Panc1 (cell line): ENCODE data around the gene ZNF692. TPM values are rescaled to one million over a fixed set of nuclear protein-coding genes. Genes with fewer than 3 reads are reported as not detected.

ENCODE experiments used
- ATAC-seq: fragments of 200-7000 bp; cut with Tn5 transposase; 2 replicates; pipeline ENCODE4 v1.9.1; 2020; ENCODE audit warnings: mild to moderate bottlenecking, moderate library complexity
- BruUV-seq: library from RNA; stranded (reverse); fragments of 400-500 nt; replicated peaks from 2 replicates; lab custom pipeline; 2021; lab: Mats Ljungman, UMichigan
- CTCF ChIA-PET: fragments of 300-600 bp; sonication (Branson Sonifier 250); formaldehyde crosslinking; loops from one replicate; lab custom pipeline; 2022; ENCODE audit warnings: antibody characterized with exemption; lab: Charles Lee
- POLR2A ChIA-PET: fragments of 300-600 bp; sonication (Branson Sonifier 250); formaldehyde crosslinking; loops from one replicate; lab custom pipeline; 2022; ENCODE audit warnings: antibody characterized with exemption; lab: Charles Lee
- DNase-seq: peaks from one replicate; pipeline ENCODE4 v3.0.0-alpha.2; 2010; ENCODE audit warnings: low read depth, low spot score
- H3K27ac ChIP-seq: 2 replicates; pipeline ENCODE4 v1.5.1; 2011; ENCODE audit warnings: mild to moderate bottlenecking, low read length, inconsistent platforms
- H3K27me3 ChIP-seq: fragments of 200-500 bp; sonication (Bioruptor generic); 2 replicates; pipeline ENCODE4 v1.6.0; 2014; ENCODE audit warnings: low read length, inconsistent platforms; ENCODE audit not compliant: control insufficient read depth, insufficient read depth
- H3K36me3 ChIP-seq: fragments of 200-500 bp; sonication (Bioruptor generic); 2 replicates; pipeline ENCODE4 v1.5.1; 2014; ENCODE audit warnings: inconsistent platforms, mild to moderate bottlenecking, low read length, moderate library complexity; ENCODE audit not compliant: control insufficient read depth, insufficient read depth
- H3K4me1 ChIP-seq: 2 replicates; pipeline ENCODE4 v1.5.1; 2011; ENCODE audit warnings: inconsistent platforms, mild to moderate bottlenecking, low read length, moderate library complexity; ENCODE audit not compliant: control insufficient read depth, insufficient read depth
- H3K4me3 ChIP-seq, 2 experiments: 2 replicates each; pipeline ENCODE4 v1.5.1; 2011 to 2012; ENCODE audit warnings: low read depth in 2 of 2, low read length in 2 of 2, mild to moderate bottlenecking in 2 of 2, inconsistent platforms in 1 of 2, moderate library complexity in 1 of 2
- H3K9me3 ChIP-seq: fragments of 200-500 bp; sonication (Bioruptor generic); 2 replicates; pipeline ENCODE4 v1.5.1; 2014; ENCODE audit warnings: low read depth, mild to moderate bottlenecking, inconsistent platforms, low read length, moderate library complexity; ENCODE audit not compliant: control insufficient read depth, insufficient read depth
- POLR2AphosphoS5 ChIP-seq: IDR thresholded peaks from 2 replicates; pipeline ENCODE4 v1.6.1; 2012; ENCODE audit warnings: mild to moderate bottlenecking, low read depth, low read length, moderate library complexity
- SIN3A ChIP-seq: IDR thresholded peaks from 2 replicates; pipeline ENCODE4 v1.6.1; 2012; ENCODE audit warnings: low read depth, mild to moderate bottlenecking, low read length, moderate library complexity, borderline replicate concordance; ENCODE audit not compliant: insufficient read depth
- TCF7L2 ChIP-seq: IDR thresholded peaks from 2 replicates; pipeline ENCODE4 v1.6.1; 2011; ENCODE audit warnings: mild to moderate bottlenecking, low read depth, low read length, inconsistent platforms
- in situ Hi-C: cut with HindIII; loops from 2 replicates; pipeline ENCODE4 v1.10.0; 2016; ENCODE audit warnings: low sequenced_read_pairs, low pct_unique_long_range_greater_than_20kb
- intact Hi-C: fragments of 100-400 bp; cut with micrococcal nuclease; formaldehyde crosslinking; loops from one replicate; pipeline ENCODE4 v1.10.0; 2022; ENCODE audit not compliant: unreplicated experiment
- total RNA-seq: library from RNA; stranded (reverse); gene quantifications from one replicate; pipeline ENCODE4 v1.2.1, GENCODE V29; 2021; ENCODE audit not compliant: unreplicated experiment
- TF ChIP-seq, protein P1 (sequence below), 2 experiments: IDR thresholded peaks; 2 replicates each; pipeline ENCODE4 v1.6.1; 2011 to 2012; ENCODE audit warnings: low read depth in 2 of 2, control low read depth in 1 of 2, low read length in 1 of 2, mild to moderate bottlenecking in 1 of 2, moderate library complexity in 1 of 2; ENCODE audit not compliant: insufficient read depth in 1 of 2
- TF ChIP-seq, protein P2 (sequence below): fragments of 450-650 bp; IDR thresholded peaks from 2 replicates; pipeline ENCODE4 v1.5.1; 2017; ENCODE audit warnings: mild to moderate bottlenecking

ZNF692 gene
- total RNA-seq, 1 experiment from 2014 or later = 62.3 TPM

GRCh38 chr1:248901578-248901977 is 42.7 kb upstream of the ZNF692 start:
- Histone ChIP-seq H3K4me3 (no peak overlapping the region), H3K4me1 (peaks cover 3% of the 10 kb centered on the region; the same call in 1 of the 2 replicates), H3K27me3 (peaks cover 4% of the 10 kb centered on the region; the same call in 1 of the 2 replicates), H3K27ac (no peak overlapping the region), H3K36me3 (no peaks in the 10 kb centered on the region), H3K9me3 (no peaks in the 10 kb centered on the region)
- BruUV-seq = no TSS peak
- POLR2A ChIA-PET = no interaction called here
- TF ChIP-seq SIN3A = no peak
- TF ChIP-seq, protein P1, sequence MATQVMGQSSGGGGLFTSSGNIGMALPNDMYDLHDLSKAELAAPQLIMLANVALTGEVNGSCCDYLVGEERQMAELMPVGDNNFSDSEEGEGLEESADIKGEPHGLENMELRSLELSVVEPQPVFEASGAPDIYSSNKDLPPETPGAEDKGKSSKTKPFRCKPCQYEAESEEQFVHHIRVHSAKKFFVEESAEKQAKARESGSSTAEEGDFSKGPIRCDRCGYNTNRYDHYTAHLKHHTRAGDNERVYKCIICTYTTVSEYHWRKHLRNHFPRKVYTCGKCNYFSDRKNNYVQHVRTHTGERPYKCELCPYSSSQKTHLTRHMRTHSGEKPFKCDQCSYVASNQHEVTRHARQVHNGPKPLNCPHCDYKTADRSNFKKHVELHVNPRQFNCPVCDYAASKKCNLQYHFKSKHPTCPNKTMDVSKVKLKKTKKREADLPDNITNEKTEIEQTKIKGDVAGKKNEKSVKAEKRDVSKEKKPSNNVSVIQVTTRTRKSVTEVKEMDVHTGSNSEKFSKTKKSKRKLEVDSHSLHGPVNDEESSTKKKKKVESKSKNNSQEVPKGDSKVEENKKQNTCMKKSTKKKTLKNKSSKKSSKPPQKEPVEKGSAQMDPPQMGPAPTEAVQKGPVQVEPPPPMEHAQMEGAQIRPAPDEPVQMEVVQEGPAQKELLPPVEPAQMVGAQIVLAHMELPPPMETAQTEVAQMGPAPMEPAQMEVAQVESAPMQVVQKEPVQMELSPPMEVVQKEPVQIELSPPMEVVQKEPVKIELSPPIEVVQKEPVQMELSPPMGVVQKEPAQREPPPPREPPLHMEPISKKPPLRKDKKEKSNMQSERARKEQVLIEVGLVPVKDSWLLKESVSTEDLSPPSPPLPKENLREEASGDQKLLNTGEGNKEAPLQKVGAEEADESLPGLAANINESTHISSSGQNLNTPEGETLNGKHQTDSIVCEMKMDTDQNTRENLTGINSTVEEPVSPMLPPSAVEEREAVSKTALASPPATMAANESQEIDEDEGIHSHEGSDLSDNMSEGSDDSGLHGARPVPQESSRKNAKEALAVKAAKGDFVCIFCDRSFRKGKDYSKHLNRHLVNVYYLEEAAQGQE (IDR thresholded peaks at IDR 0.05; ENCODE audit: insufficient read depth in 1 of 2, low read depth in 2 of 2, low read length in 1 of 2) = no peak
- no peak for TF ChIP-seq TCF7L2
- TF ChIP-seq, protein P2, sequence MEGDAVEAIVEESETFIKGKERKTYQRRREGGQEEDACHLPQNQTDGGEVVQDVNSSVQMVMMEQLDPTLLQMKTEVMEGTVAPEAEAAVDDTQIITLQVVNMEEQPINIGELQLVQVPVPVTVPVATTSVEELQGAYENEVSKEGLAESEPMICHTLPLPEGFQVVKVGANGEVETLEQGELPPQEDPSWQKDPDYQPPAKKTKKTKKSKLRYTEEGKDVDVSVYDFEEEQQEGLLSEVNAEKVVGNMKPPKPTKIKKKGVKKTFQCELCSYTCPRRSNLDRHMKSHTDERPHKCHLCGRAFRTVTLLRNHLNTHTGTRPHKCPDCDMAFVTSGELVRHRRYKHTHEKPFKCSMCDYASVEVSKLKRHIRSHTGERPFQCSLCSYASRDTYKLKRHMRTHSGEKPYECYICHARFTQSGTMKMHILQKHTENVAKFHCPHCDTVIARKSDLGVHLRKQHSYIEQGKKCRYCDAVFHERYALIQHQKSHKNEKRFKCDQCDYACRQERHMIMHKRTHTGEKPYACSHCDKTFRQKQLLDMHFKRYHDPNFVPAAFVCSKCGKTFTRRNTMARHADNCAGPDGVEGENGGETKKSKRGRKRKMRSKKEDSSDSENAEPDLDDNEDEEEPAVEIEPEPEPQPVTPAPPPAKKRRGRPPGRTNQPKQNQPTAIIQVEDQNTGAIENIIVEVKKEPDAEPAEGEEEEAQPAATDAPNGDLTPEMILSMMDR = no peak
- no peak for TF ChIP-seq POLR2AphosphoS5
- DNase-seq = no peak
- intact Hi-C loops = no loop called here
- ATAC-seq = no peak
- in situ Hi-C loops = no loop called here
- CTCF ChIA-PET = no interaction called here

DNA sequence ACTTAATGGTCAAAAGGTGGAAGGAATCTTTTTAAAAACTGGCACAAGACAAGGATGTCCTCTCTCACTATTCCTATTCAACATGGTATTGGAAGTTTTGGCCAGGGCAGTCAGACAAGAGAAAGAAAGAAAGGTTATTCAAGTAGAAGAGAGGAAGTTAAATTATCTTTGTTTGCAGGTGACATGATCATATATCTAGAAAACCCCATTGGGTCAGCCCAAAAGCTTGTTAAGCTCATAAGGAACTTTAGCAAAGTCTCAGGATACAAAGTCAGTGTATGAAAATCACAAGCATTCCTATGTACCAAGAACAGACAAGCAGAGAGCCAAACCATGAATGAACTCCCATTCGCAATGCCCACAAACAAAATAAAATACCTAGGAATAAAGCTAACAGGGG is 41.8 kb upstream of the ZNF692 start:
- Histone ChIP-seq H3K4me1 (peaks cover 3% of the 10 kb centered on the region; the same call in 1 of the 2 replicates), H3K4me3 (no peak overlapping the region), H3K9me3 (no peaks in the 10 kb centered on the region), H3K36me3 (no peaks in the 10 kb centered on the region), H3K27ac (no peak overlapping the region), H3K27me3 (peaks cover 4% of the 10 kb centered on the region; the same call in 1 of the 2 replicates)
- no TSS peak for BruUV-seq
- ChIA-PET POLR2A (no interaction called here), CTCF (no interaction called here)
- TF ChIP-seq, protein P2 = no peak
- TF ChIP-seq SIN3A (no peak), TCF7L2 (no peak), POLR2AphosphoS5 (no peak)
- TF ChIP-seq, protein P1 (IDR thresholded peaks at IDR 0.05; ENCODE audit: insufficient read depth in 1 of 2, low read depth in 2 of 2, low read length in 1 of 2) = no peak
- in situ Hi-C loops (no loop called here), intact Hi-C loops (no loop called here)
- ATAC-seq (no peak), DNase-seq (no peak)
